ENCODE data around the gene PROM1.
A peak's percentile ranks its signal among the peaks of the same experiment; 100 is the strongest.

PROM1 gene

DNA sequence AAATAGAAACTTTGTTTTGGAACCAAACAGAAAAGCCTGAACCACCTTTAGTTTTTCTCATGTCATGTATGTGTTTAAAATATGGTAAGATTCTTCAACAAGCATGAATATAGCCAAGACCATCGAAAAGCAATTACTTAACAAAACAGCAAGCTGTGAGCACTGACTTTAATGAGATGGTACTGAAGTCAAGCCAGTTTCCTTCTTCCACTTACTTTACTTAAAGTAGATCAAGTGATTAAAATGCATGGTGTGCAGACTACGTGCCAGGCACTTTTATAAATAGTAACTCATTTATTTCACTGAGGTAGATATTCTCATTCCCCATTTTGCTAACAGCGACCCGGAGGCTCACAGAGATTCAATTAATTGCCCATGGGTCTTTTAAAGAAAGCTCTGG is 74.7 kb downstream of the PROM1 start:
- no peak for DNase-seq
- Histone ChIP-seq H3K27ac (no peak overlapping the region), H3K4me1 (no peaks in the 10 kb centered on the region), H3K36me3 (peaks cover 0 to 22% (median 0%) of the 10 kb centered on the region in 3 donors), H3K27me3 (no peaks in the 10 kb centered on the region), H3K9me3 (no peaks in the 10 kb centered on the region), H3K4me3 (no peak overlapping the region)
- TF ChIP-seq, protein P1, sequence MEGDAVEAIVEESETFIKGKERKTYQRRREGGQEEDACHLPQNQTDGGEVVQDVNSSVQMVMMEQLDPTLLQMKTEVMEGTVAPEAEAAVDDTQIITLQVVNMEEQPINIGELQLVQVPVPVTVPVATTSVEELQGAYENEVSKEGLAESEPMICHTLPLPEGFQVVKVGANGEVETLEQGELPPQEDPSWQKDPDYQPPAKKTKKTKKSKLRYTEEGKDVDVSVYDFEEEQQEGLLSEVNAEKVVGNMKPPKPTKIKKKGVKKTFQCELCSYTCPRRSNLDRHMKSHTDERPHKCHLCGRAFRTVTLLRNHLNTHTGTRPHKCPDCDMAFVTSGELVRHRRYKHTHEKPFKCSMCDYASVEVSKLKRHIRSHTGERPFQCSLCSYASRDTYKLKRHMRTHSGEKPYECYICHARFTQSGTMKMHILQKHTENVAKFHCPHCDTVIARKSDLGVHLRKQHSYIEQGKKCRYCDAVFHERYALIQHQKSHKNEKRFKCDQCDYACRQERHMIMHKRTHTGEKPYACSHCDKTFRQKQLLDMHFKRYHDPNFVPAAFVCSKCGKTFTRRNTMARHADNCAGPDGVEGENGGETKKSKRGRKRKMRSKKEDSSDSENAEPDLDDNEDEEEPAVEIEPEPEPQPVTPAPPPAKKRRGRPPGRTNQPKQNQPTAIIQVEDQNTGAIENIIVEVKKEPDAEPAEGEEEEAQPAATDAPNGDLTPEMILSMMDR (IDR thresholded peaks at IDR 0.05): no peak
- intact Hi-C loops (cut with DNase I; ENCODE audit: low total_unique reads): no loop called here

DNA sequence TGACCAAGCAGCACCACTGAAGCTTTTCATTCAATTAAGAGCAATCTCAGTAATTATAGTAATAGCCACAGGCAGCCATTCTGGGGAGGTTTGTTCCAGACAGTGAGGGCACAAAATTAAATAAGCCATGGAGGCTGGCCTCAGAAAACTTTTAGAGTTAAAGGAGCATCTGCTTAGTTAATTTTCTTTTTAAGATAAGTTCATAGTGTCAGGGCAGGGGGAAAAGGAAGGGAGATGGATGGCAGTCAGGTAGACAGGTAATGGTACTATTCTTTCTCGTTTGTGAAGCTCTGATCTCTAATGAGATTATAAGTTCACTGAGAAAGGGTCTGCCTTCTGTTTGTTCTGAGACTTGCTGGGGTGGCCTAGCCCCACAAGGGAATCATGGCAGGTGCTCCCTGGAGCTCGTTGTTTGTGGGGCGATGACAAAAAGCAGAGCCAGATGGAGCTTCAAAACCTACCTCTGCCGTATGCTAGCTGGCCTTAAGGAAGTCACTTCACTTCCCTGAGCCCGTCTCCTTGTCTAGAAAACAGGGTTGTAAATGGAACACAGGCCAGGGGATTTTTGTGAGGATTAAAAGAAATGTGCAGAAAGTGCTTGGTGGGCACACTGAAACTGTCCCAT is 76.2 kb downstream of the PROM1 start:
- H3K27ac ChIP-seq: no peak overlapping the region
- H3K36me3 ChIP-seq: peaks cover 0 to 22% (median 0%) of the 10 kb centered on the region in 3 donors
- no peaks in the 10 kb centered on the region for H3K27me3 ChIP-seq
- no peak for DNase-seq
- no peak overlapping the region for H3K4me3 ChIP-seq
- H3K9me3 ChIP-seq: no peaks in the 10 kb centered on the region
- intact Hi-C loops (cut with DNase I; ENCODE audit: low total_unique reads): no loop called here
- TF ChIP-seq, protein P1 (IDR thresholded peaks at IDR 0.05): no peak
- H3K4me1 ChIP-seq: no peaks in the 10 kb centered on the region

DNA sequence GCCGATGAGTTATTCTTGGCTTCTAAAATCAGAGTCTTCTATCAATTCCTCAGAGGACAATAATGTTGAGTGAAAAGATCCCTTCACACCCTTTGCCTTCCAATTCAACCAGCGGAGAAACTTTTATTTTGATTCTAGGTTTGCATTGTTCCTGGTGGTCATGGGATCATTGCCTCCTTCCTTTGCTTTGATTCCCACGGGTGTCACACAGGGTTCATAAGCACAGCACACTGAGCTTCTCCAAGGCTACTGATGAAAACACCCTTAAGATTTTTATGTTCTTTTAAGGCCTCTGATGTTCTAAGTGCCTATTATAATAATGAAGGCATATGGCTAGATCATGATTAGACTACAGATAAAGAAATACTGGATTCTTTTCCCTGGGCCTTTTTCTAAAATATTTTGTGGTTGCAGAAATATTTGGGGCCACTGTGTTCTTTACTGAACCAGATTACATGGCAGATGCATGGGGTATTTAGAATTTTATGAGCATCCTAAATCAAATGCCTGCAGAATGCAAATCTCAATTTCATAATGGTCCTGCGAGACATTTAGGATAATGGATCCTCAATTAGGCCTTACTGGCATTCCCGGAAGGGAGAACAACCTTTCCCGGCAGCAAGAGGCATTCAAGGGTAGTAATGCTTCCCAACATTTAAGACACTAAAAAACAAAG is 76.9 kb downstream of the PROM1 start:
- Histone ChIP-seq H3K9me3 (no peaks in the 10 kb centered on the region), H3K36me3 (peaks cover 0 to 22% (median 0%) of the 10 kb centered on the region in 3 donors), H3K27ac (no peak overlapping the region), H3K4me3 (no peak overlapping the region), H3K27me3 (no peaks in the 10 kb centered on the region), H3K4me1 (no peaks in the 10 kb centered on the region)
- intact Hi-C loops (cut with DNase I; ENCODE audit: low total_unique reads): no loop called here
- DNase-seq: no peak
- TF ChIP-seq, protein P1 (IDR thresholded peaks at IDR 0.05): no peak

DNA sequence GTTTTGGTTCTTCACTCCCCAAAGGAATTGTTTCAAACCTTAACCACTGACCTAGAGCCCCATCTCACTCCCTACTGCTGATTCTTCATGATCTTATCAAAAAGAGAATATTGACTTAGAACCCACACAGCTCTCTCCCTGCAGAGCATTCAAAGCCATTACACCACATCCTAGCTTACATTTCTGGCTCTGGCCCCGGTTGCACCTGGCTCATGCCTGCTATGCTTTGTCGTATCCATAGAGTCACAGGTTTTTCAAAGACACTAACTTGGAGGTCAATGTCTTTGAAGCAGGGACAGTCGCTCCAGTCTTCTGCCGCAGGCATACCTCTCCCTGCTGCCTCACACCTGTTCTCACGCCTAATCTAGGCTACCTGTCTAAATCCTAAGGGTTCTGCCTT is 78.1 kb downstream of the PROM1 start:
- Histone ChIP-seq H3K9me3 (no peaks in the 10 kb centered on the region), H3K4me3 (no peak overlapping the region), H3K27me3 (no peaks in the 10 kb centered on the region), H3K27ac (no peak overlapping the region), H3K36me3 (peaks cover 0 to 18% (median 0%) of the 10 kb centered on the region in 3 donors), H3K4me1 (peaks cover 0 to 5% (median 2%) of the 10 kb centered on the region in 4 donors)
- TF ChIP-seq, protein P1 (IDR thresholded peaks at IDR 0.05): no peak
- intact Hi-C loops (cut with DNase I; ENCODE audit: low total_unique reads): no loop called here
- DNase-seq: no peak

DNA sequence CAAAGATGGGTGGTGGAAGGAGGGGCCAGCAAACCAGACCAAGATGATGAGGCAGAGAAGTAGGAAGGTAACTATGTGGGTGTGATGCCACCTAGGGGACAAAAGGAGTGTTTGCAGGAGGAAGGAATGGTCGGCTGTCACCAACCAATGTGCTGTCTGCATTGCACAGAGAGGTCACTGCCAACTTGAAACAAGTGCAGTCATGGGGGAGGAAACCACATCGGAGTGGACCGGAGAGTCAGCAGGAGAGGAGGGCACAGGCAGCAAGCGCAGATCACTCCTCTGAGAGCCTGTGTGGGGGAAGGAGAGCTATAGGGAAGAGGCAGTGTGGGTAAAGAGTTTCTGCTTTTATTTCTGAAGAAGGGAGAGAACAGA is 82.4 kb downstream of the PROM1 start:
- TF ChIP-seq, protein P1 (IDR thresholded peaks at IDR 0.05): peak; percentile 68 to 73
- no peaks in the 10 kb centered on the region for H3K9me3 ChIP-seq
- peaks cover 0 to 15% (median 0%) of the 10 kb centered on the region in 3 donors for H3K36me3 ChIP-seq
- H3K27me3 ChIP-seq: no peaks in the 10 kb centered on the region
- H3K4me1 ChIP-seq: peaks cover 0 to 5% (median 2%) of the 10 kb centered on the region in 4 donors
- intact Hi-C loops (cut with DNase I; ENCODE audit: low total_unique reads): loop anchor here (5.0 kb wide), 1 partner anchor 269 kb away; no protein-coding TSS in a partner anchor
- H3K4me3 ChIP-seq: no peak overlapping the region
- H3K27ac ChIP-seq: no peak overlapping the region
- peak; percentile 60 to 76 for DNase-seq
